Muscle layer of duodenum (tissue), 2 donors: ENCODE data around the gene USP8.
"Not testable (repeated sequence)": the region's sequence is repeated elsewhere in the genome, so short reads cannot be mapped to it uniquely, and the experiment has no call there.

Experiments
- H3K27ac ChIP-seq: one replicate; pipeline ENCODE4 v1.7.0; 2013; ENCODE audit warnings: mild to moderate bottlenecking, low read length
- H3K27me3 ChIP-seq: one replicate; pipeline ENCODE4 v1.7.0; 2013; ENCODE audit warnings: low read depth, mild to moderate bottlenecking, control low read depth, low read length
- H3K36me3 ChIP-seq, 2 donors: one replicate each; pipeline ENCODE4 v1.7.0; 2013; ENCODE audit warnings: low read length in 2 of 2, control low read depth in 1 of 2, mild to moderate bottlenecking in 1 of 2; ENCODE audit not compliant: insufficient read depth in 2 of 2, control insufficient read depth in 1 of 2
- H3K4me1 ChIP-seq, 2 donors: one replicate each; pipeline ENCODE4 v1.7.0; 2013; ENCODE audit warnings: low read length in 2 of 2, mild to moderate bottlenecking in 2 of 2, control low read depth in 1 of 2, moderate library complexity in 1 of 2; ENCODE audit not compliant: insufficient read depth in 2 of 2, control insufficient read depth in 1 of 2
- H3K4me3 ChIP-seq, 2 donors: one replicate each; pipeline ENCODE4 v1.7.0; 2013; ENCODE audit warnings: low read length in 2 of 2, low read depth in 1 of 2, mild to moderate bottlenecking in 1 of 2
- H3K9me3 ChIP-seq, 2 donors: one replicate each; pipeline ENCODE4 v1.7.0; 2013; ENCODE audit warnings: low read length in 2 of 2, control low read depth in 1 of 2, mild to moderate bottlenecking in 1 of 2; ENCODE audit not compliant: control insufficient read depth in 1 of 2
- donor health status: healthy.

The USP8 gene

DNA sequence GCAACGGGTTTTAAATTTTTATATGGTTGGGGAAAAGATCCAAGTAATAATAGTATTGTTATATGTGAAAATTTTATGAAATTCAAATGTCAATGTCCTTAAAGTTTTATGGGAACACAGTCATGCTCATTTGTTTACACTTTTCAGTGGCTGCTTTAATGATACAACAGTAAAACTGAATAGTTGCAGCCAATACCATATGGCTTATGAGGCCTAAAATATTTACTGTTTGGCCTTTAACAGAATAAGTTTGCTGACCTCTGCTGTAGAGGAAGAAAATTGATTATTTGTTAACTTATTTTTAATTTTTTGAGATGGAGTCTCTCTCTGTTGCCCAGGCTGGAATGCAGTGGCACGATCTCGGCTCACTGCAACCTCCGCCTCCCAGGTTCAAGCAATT lies 77.6 kb downstream of the USP8 start:
- Histone ChIP-seq H3K27ac (no peak overlapping the region), H3K27me3 (no peaks in the 10 kb centered on the region), H3K9me3 (no peaks in the 10 kb centered on the region), H3K4me3 (no peak overlapping the region), H3K4me1 (no peaks in the 10 kb centered on the region), H3K36me3 (peaks cover 46 to 60% of the 10 kb centered on the region in 2 donors)

DNA sequence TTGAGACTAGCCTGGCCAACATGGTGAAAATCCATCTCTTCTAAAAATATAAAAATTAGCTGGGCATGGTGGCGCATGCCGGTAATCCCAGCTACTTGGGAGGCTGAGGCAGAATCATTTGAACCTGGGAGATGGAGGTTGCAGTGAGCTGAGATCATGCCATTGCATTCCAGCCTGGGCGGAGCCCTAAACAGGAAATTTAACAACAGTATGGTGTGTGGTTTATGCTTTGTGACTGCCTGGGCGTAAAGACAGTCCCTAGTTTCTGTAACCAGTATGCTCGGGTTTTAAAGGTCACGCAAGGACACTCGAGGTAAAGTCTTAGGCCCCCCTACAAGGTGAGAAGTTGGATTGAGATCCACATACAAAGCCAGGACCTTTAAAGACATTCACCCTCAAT lies 78.9 kb downstream of the USP8 start:
- Histone ChIP-seq H3K4me1 (no peaks in the 10 kb centered on the region), H3K9me3 (no peaks in the 10 kb centered on the region), H3K27me3 (no peaks in the 10 kb centered on the region), H3K27ac (no peak overlapping the region), H3K4me3 (no peak overlapping the region), H3K36me3 (peaks cover 39 to 50% of the 10 kb centered on the region in 2 donors)

- not testable (repeated sequence) for H3K9me3 ChIP-seq, H3K4me3 ChIP-seq, H3K27me3 ChIP-seq, H3K4me1 ChIP-seq, H3K27ac ChIP-seq
- H3K36me3 ChIP-seq: peaks cover 14 to 26% of the 10 kb centered on the region in 2 donors
These were observed 81.5 kb downstream of the USP8 start for GRCh38 chr15:50505656-50506055.

DNA sequence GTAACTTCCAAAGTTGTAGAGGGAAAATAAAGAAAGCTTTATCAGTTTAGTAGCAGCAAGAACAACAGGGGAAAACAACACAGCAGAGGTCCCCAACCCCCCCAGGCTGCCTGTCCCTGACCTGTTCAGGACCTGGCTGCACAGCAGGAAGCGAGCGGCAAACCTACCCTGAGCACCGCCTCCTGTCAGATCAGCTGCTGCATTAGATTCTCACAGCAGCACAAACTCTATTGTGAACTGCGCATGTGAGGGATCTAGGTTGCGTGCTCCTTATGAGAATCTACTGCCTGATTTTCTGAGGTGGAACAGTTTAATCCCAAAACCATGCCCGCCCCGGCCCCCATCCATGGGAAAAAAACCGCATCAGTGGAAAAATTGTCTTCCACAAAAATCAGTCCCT lies 81.9 kb downstream of the USP8 start:
- Histone ChIP-seq H3K9me3 (no peaks in the 10 kb centered on the region), H3K4me3 (no peak overlapping the region), H3K27ac (no peak overlapping the region), H3K36me3 (peaks cover 11 to 25% of the 10 kb centered on the region in 2 donors), H3K4me1 (no peaks in the 10 kb centered on the region), H3K27me3 (no peaks in the 10 kb centered on the region)

DNA sequence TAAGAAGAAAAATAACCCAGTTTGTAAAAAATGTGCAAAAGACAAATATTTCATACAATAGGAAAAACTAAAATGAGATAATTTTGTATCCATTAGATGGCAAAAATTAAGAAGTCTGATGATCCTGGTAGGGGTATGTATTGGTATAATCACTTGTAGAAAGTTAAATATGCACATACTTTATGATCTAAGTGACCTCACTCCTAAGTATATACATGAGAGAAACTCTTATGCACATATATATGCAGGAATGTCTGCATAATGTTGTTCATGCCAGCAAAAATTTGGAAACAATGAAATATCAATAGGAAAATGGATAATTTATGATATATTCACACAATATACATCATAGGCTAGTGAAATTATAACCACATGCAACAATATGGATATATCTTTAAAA lies 88.8 kb downstream of the USP8 start:
- Histone ChIP-seq H3K9me3 (peaks cover 0 to 8% of the 10 kb centered on the region in 2 donors), H3K27ac (no peak overlapping the region), H3K27me3 (no peaks in the 10 kb centered on the region)

DNA sequence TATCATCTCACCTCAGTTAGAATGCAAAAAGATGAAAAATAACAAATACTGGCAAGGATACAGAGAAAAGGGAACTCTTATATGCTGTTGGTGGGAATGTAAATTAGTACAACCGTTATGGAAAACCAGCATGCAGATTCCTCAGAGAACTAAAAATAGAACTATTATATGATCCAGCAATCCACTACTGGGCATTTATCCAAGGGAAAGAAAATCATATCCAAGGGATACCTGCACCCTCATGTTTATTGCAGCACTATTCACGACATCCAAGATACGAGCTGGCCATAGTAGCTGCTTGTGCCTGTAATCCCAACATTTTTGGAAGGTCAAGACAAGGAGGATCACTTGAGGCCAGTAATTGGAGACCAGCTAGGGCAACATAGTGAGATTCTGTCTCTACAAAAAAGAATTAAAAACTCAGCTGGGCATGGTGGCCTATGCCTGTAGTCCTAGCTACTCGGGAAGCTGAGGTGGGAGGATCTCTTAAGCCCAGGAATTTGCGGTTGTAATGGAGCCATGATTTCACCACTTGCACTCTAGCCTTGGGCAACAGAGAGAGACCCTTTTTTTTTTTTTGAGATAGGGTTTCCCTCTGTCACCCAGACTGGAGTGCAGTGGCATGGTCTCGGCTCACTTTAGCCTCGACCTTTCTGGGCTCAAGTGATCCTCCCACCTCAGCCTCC lies 95.7 kb downstream of the USP8 start:
- Histone ChIP-seq H3K27ac (no peak overlapping the region), H3K27me3 (no peaks in the 10 kb centered on the region), H3K9me3 (peaks cover 0 to 3% of the 10 kb centered on the region in 2 donors), H3K4me3 (no peak overlapping the region), H3K36me3 (no peaks in the 10 kb centered on the region), H3K4me1 (no peaks in the 10 kb centered on the region)

More for the DNA sequence above, 88.8 kb downstream of the USP8 start:
- Histone ChIP-seq H3K4me3 (no peak overlapping the region), H3K4me1 (no peaks in the 10 kb centered on the region), H3K36me3 (peaks cover 0 to 5% of the 10 kb centered on the region in 2 donors)

GRCh38 chr15:50523851-50524251 lies 99.6 kb downstream of the USP8 start:
- Histone ChIP-seq H3K9me3 (no peaks in the 10 kb centered on the region), H3K4me1 (no peaks in the 10 kb centered on the region), H3K27me3 (no peaks in the 10 kb centered on the region), H3K27ac (no peak overlapping the region), H3K4me3 (no peak overlapping the region), H3K36me3 (no peaks in the 10 kb centered on the region)

DNA sequence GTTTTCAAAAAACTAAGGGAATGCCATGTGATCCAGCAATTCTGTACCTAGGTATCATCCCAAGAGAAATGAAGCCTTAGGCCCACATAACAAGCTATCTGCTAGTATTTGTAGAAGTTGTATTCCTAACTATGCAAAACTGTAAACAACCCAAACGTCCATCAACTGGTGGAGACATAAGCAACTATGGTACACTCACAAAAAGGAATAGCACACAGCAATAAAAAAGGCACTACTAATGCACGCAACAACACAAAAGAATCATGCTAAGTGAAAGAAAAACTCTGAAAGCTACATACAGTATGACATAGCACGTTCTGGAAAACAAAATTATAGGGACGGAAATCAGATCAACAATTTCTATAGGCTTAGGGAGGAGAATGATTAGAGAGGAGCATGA lies 107.0 kb downstream of the USP8 start:
- Histone ChIP-seq H3K4me1 (no peaks in the 10 kb centered on the region), H3K9me3 (no peaks in the 10 kb centered on the region), H3K4me3 (no peak overlapping the region), H3K36me3 (no peaks in the 10 kb centered on the region), H3K27me3 (no peaks in the 10 kb centered on the region), H3K27ac (no peak overlapping the region)

- Histone ChIP-seq H3K27ac (no peak overlapping the region), H3K9me3 (no peaks in the 10 kb centered on the region), H3K4me1 (no peaks in the 10 kb centered on the region), H3K4me3 (no peak overlapping the region), H3K36me3 (no peaks in the 10 kb centered on the region), H3K27me3 (no peaks in the 10 kb centered on the region)
These were observed 107.6 kb downstream of the USP8 start for GRCh38 chr15:50531766-50532165.

GRCh38 chr15:50542887-50543210 lies 118.6 kb downstream of the USP8 start:
- Histone ChIP-seq H3K27me3 (no peaks in the 10 kb centered on the region), H3K27ac (no peak overlapping the region), H3K4me1 (no peaks in the 10 kb centered on the region), H3K9me3 (no peaks in the 10 kb centered on the region), H3K4me3 (no peak overlapping the region), H3K36me3 (no peaks in the 10 kb centered on the region)

DNA sequence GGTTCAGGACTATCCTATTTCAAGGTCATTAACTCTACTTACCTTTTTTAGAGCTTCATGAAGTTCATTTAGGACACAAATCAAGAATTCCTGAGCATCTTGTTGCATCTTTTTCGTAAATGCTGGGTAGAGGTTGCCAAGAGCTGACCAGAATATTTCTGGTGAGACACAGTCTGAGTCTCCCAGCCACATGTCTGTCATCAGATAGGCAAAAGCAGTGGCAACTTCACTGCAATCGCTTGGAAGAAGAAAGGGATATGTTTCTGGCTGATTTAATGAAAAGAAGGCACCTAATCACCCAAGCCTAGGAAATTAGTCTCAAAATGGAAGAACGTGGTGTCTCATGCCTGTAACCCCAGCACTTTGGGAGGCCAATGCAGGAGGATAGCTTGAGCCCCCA lies 119.4 kb downstream of the USP8 start:
- Histone ChIP-seq H3K27me3 (no peaks in the 10 kb centered on the region), H3K36me3 (no peaks in the 10 kb centered on the region)

GRCh38 chr15:50544368-50544767 lies 120.2 kb downstream of the USP8 start:
- Histone ChIP-seq H3K4me3 (no peak overlapping the region), H3K9me3 (no peaks in the 10 kb centered on the region), H3K27ac (no peak overlapping the region), H3K36me3 (no peaks in the 10 kb centered on the region), H3K27me3 (no peaks in the 10 kb centered on the region), H3K4me1 (no peaks in the 10 kb centered on the region)

More for the DNA sequence above, 119.4 kb downstream of the USP8 start:
- Histone ChIP-seq H3K27ac (no peak overlapping the region), H3K4me1 (no peaks in the 10 kb centered on the region), H3K9me3 (no peaks in the 10 kb centered on the region), H3K4me3 (no peak overlapping the region)
